ENCODE data around the gene FADS2. TPM values are rescaled to one million over a fixed set of nuclear protein-coding genes. Genes with fewer than 3 reads are reported as not detected.
A peak's percentile ranks its signal among the peaks of the same experiment; 100 is the strongest.

FADS2 gene
- polyA plus RNA-seq, 1 donor from 2014 or later = 145 TPM

GRCh38 chr11:61795876-61796526, 32.1 kb upstream of the FADS2 start:
- Histone ChIP-seq H3K27me3 (ENCODE audit: insufficient read depth, low read depth, low read length) (no peaks in the 10 kb centered on the region), H3F3A (ENCODE audit: insufficient read depth, low read length, poor library complexity, severe bottlenecking) (no peaks in the 10 kb centered on the region), H4K20me1 (ENCODE audit: insufficient read depth) (no peaks in the 10 kb centered on the region), H3K36me3 (ENCODE audit: insufficient read depth, low read length) (no peaks in the 10 kb centered on the region), H3K9me3 (ENCODE audit: low read length) (no peaks in the 10 kb centered on the region), H3K9me2 (ENCODE audit: insufficient read depth, low read length) (no peaks in the 10 kb centered on the region), H3K4me3 (ENCODE audit: low read length) (no peak overlapping the region), H3K4me2 (ENCODE audit: low read length) (no peak overlapping the region), H3K27ac (ENCODE audit: low read length) (no peak overlapping the region), H3K9ac (ENCODE audit: low read length) (no peak overlapping the region), H2AFZ (ENCODE audit: low read depth, low read length) (no peak overlapping the region), H3K79me2 (replicated peaks; ENCODE audit: insufficient read depth, low read length) (peaks cover 25% of the 10 kb centered on the region)
- TF ChIP-seq POLR2AphosphoS5 (IDR thresholded peaks at IDR 0.05) (no peak), TAF1 (IDR thresholded peaks at IDR 0.05; ENCODE audit: low read depth) (no peak), EZH2 (IDR thresholded peaks at IDR 0.05; ENCODE audit: borderline replicate concordance, insufficient read depth, low read length, poor library complexity, severe bottlenecking) (no peak)

- Histone ChIP-seq H3K9me2 (ENCODE audit: insufficient read depth, low read length) (no peaks in the 10 kb centered on the region), H3K27ac (ENCODE audit: low read length) (no peak overlapping the region), H3K27me3 (ENCODE audit: insufficient read depth, low read depth, low read length) (no peaks in the 10 kb centered on the region), H3K79me2 (replicated peaks; ENCODE audit: insufficient read depth, low read length) (peaks cover 21% of the 10 kb centered on the region), H2AFZ (ENCODE audit: low read depth, low read length) (no peak overlapping the region), H3K9ac (ENCODE audit: low read length) (no peak overlapping the region), H3K4me3 (ENCODE audit: low read length) (no peak overlapping the region), H4K20me1 (ENCODE audit: insufficient read depth) (no peaks in the 10 kb centered on the region), H3K9me3 (ENCODE audit: low read length) (no peaks in the 10 kb centered on the region), H3F3A (ENCODE audit: insufficient read depth, low read length, poor library complexity, severe bottlenecking) (no peaks in the 10 kb centered on the region), H3K4me2 (ENCODE audit: low read length) (no peak overlapping the region), H3K36me3 (ENCODE audit: insufficient read depth, low read length) (no peaks in the 10 kb centered on the region)
- TF ChIP-seq SMC3 (conservative IDR thresholded peaks at IDR 0.05; ENCODE audit: poor library complexity) = peak; percentile 95
- TF ChIP-seq EP300 (conservative IDR thresholded peaks at IDR 0.05; ENCODE audit: poor library complexity, severe bottlenecking) = no peak
- no peak for TF ChIP-seq EZH2 (IDR thresholded peaks at IDR 0.05; ENCODE audit: borderline replicate concordance, insufficient read depth, low read length, poor library complexity, severe bottlenecking)
- no peak for TF ChIP-seq TAF1 (IDR thresholded peaks at IDR 0.05; ENCODE audit: low read depth)
- peak; percentile 24 for TF ChIP-seq POLR2AphosphoS5 (IDR thresholded peaks at IDR 0.05)
- no peak for TF ChIP-seq MXI1 (conservative IDR thresholded peaks at IDR 0.05; ENCODE audit: poor library complexity, severe bottlenecking)
- peak; percentile 93 for TF ChIP-seq CTCF (IDR thresholded peaks at IDR 0.05; ENCODE audit: poor library complexity, severe bottlenecking)
- peak; percentile 91 for TF ChIP-seq RAD21 (conservative IDR thresholded peaks at IDR 0.05)
- TF ChIP-seq REST (IDR thresholded peaks at IDR 0.05; ENCODE audit: borderline replicate concordance) = no peak
Observed at GRCh38 chr11:61797263-61797944, 30.7 kb upstream of the FADS2 start.
